Hypothalamus (tissue), 51 donors: ENCODE data around the gene DNAJA3.
A peak's percentile ranks its signal among the peaks of the same experiment; 100 is the strongest.
"Not testable (repeated sequence)": the region's sequence is repeated elsewhere in the genome, so short reads cannot be mapped to it uniquely, and the experiment has no call there.

ENCODE experiments used
- DNase-seq, 51 donors: peaks; one replicate each; lab custom pipeline; 2025; lab: John Stamatoyannopoulos, UW

The DNAJA3 gene

GRCh38 chr16:4386951-4387565, 38.6 kb upstream of the DNAJA3 start:
- DNase-seq, result no peak

- no peak for DNase-seq
Measured at GRCh38 chr16:4387781-4388180, 37.9 kb upstream of the DNAJA3 start.

GRCh38 chr16:4388271-4389021, 37.2 kb upstream of the DNAJA3 start:
- DNase-seq, result no peak

- no peak for DNase-seq
Measured at GRCh38 chr16:4389051-4389955, 36.4 kb upstream of the DNAJA3 start.

- DNase-seq, result no peak
Measured at GRCh38 chr16:4390266-4391260, 35.1 kb upstream of the DNAJA3 start.

- DNase-seq, result no peak
Measured at GRCh38 chr16:4391631-4392381, 33.9 kb upstream of the DNAJA3 start.

- peak in 1 of 51 donors; percentile 11 for DNase-seq
Measured at GRCh38 chr16:4392382-4393239, 33.1 kb upstream of the DNAJA3 start.

GRCh38 chr16:4393240-4393600, 32.4 kb upstream of the DNAJA3 start:
- no peak for DNase-seq

GRCh38 chr16:4393850-4394249, 31.8 kb upstream of the DNAJA3 start:
- not testable (repeated sequence) for DNase-seq

GRCh38 chr16:4395055-4395726, 30.5 kb upstream of the DNAJA3 start:
- no peak for DNase-seq

- no peak for DNase-seq
Measured at GRCh38 chr16:4399001-4399730, 26.5 kb upstream of the DNAJA3 start.

GRCh38 chr16:4401094-4401501, 24.6 kb upstream of the DNAJA3 start:
- DNase-seq, result no peak

GRCh38 chr16:4401510-4401909, 24.2 kb upstream of the DNAJA3 start:
- DNase-seq, result no peak

GRCh38 chr16:4402439-4403132, 23.1 kb upstream of the DNAJA3 start:
- peak in 49 of 51 donors; percentile 15 to 88 (median 69) for DNase-seq

GRCh38 chr16:4403133-4403949, 22.3 kb upstream of the DNAJA3 start:
- DNase-seq, result no peak
